NB4 (cell line): Measurements from ENCODE around the gene MYLK.

Source experiments
- DNase-seq: peaks from one replicate; pipeline ENCODE4 v3.0.0; 2010; ENCODE audit warnings: low read depth
- H3K4me3 ChIP-seq: one replicate; pipeline ENCODE4 v1.5.1; 2011; ENCODE audit warnings: mild to moderate bottlenecking, low read depth, low read length, moderate library complexity
- MAX ChIP-seq: IDR thresholded peaks from 2 replicates; pipeline ENCODE4 v1.6.1; 2011; ENCODE audit warnings: low read depth, low read length
- MYC ChIP-seq: IDR thresholded peaks from 2 replicates; pipeline ENCODE4 v1.6.1; 2011; ENCODE audit warnings: low read depth, low read length
- POLR2A ChIP-seq: IDR thresholded peaks from 2 replicates; pipeline ENCODE4 v1.6.1; 2011; ENCODE audit warnings: mild to moderate bottlenecking; ENCODE audit not compliant: insufficient read length; ENCODE audit errors: extremely low read depth
- TF ChIP-seq, protein P1 (sequence below): IDR thresholded peaks from one replicate; pipeline ENCODE4 v1.5.1; 2012; ENCODE audit warnings: low read depth, low read length

Gene MYLK

GRCh38 chr3:123789760-123790159 lies 94.4 kb downstream of the MYLK start:
- DNase-seq, result no peak
- TF ChIP-seq POLR2A (no peak), MYC (no peak), MAX (no peak)
- TF ChIP-seq, protein P1, sequence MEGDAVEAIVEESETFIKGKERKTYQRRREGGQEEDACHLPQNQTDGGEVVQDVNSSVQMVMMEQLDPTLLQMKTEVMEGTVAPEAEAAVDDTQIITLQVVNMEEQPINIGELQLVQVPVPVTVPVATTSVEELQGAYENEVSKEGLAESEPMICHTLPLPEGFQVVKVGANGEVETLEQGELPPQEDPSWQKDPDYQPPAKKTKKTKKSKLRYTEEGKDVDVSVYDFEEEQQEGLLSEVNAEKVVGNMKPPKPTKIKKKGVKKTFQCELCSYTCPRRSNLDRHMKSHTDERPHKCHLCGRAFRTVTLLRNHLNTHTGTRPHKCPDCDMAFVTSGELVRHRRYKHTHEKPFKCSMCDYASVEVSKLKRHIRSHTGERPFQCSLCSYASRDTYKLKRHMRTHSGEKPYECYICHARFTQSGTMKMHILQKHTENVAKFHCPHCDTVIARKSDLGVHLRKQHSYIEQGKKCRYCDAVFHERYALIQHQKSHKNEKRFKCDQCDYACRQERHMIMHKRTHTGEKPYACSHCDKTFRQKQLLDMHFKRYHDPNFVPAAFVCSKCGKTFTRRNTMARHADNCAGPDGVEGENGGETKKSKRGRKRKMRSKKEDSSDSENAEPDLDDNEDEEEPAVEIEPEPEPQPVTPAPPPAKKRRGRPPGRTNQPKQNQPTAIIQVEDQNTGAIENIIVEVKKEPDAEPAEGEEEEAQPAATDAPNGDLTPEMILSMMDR, result no peak
- no peak overlapping the region for H3K4me3 ChIP-seq

DNA sequence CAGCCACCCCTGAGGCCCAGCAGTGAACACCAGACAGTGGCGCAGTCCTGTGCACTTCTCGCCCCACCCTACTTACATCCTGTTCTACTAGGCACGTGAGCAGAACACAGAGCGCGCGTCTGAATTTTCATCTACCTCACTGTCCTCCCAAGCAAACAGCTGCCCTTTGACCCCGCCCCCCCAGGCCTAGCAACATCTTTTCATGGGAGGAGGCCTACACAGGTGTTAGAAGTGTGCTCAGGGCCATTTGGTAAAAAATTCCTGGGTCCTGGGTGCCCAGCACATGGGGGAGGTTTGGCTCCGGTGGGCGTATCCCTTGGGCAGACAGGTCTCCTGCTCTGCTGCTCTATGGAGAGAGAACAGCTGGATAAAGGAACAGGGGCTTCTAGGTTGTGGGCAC lies 95.0 kb downstream of the MYLK start:
- TF ChIP-seq MAX (no peak), POLR2A (no peak), MYC (no peak)
- TF ChIP-seq, protein P1, result no peak
- no peak overlapping the region for H3K4me3 ChIP-seq
- DNase-seq, result no peak

DNA sequence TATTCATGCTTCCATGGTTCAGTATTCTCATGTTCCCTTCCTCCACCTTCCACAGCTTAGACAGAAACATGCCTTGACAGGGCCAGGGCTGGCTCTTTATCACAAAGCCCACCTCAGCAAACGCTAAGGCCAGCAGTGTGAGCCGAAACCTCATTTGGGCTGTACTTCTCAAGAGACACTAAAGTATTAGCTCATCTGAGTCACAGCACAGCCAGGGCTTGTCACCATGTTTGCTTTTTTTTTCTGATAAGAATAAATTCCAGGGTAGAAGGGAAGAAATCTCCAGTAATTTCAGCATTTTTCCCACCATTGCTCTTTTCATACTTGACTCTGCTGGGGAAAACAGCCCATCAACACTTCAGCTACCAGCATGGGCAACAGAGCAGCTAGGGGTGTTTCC lies 95.4 kb downstream of the MYLK start:
- DNase-seq, result no peak

GRCh38 chr3:123787133-123787532 lies 97.0 kb downstream of the MYLK start:
- TF ChIP-seq, protein P1, result no peak
- TF ChIP-seq MAX (no peak), POLR2A (no peak), MYC (no peak)
- DNase-seq, result no peak
- H3K4me3 ChIP-seq, result no peak overlapping the region

More for the DNA sequence above, 95.4 kb downstream of the MYLK start:
- no peak overlapping the region for H3K4me3 ChIP-seq
- TF ChIP-seq POLR2A (no peak), MYC (no peak), MAX (no peak)
- TF ChIP-seq, protein P1, result no peak

DNA sequence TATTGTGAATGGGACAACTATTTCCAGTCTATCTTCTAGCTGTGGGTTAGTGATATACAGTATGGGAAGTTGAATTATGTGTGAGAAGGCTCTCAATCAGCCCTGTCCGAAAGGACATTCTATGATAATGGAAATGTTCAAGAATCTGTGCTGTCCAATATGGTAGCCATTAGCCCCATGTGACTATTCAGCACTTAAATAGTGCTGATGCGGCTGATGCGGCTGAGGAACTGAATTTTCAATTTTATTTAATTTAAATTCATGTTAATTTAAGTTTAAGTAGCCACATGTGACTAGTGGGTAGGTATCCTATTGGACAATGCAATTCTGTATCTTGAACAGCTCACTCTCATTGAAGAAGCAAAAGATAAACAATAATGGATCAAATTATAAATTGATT lies 98.5 kb downstream of the MYLK start:
- DNase-seq, result no peak
- no peak overlapping the region for H3K4me3 ChIP-seq
- TF ChIP-seq, protein P1, result no peak

DNA sequence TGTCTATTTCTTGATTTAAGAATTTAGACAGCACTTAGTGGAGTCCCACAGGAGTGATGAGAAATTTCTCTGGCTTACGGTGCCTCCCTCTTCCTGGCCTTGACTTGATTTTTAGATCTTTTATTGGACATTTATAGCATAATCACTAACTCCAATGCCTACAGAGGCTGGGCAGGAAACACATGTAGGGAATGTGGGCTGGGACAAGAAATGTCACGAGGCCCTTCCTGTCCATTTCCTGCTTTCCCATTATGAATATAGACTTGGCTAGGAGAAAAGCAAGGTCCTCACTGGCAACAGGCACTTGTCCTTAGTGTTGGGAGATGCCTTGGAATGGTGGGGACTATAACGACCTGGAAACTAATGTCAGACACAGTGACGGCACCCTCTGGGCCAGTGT lies 100.3 kb downstream of the MYLK start:
- no peak overlapping the region for H3K4me3 ChIP-seq
- DNase-seq, result no peak
- TF ChIP-seq, protein P1, result no peak
- TF ChIP-seq MYC (no peak), MAX (no peak)
